Measurements from ENCODE around the gene CCDC70.

GRCh38 chr13:51834581-51835171, 27.1 kb upstream of the CCDC70 start:
- TF ChIP-seq GATA2 (IDR thresholded peaks at IDR 0.05; ENCODE audit: low read depth, low read length) (no peak), GATA3 (IDR thresholded peaks at IDR 0.05; ENCODE audit: low read depth, low read length) (no peak)

All from SH-SY5Y (cell line).